ENCODE measurements around the gene CCKAR.

CCKAR gene

DNA sequence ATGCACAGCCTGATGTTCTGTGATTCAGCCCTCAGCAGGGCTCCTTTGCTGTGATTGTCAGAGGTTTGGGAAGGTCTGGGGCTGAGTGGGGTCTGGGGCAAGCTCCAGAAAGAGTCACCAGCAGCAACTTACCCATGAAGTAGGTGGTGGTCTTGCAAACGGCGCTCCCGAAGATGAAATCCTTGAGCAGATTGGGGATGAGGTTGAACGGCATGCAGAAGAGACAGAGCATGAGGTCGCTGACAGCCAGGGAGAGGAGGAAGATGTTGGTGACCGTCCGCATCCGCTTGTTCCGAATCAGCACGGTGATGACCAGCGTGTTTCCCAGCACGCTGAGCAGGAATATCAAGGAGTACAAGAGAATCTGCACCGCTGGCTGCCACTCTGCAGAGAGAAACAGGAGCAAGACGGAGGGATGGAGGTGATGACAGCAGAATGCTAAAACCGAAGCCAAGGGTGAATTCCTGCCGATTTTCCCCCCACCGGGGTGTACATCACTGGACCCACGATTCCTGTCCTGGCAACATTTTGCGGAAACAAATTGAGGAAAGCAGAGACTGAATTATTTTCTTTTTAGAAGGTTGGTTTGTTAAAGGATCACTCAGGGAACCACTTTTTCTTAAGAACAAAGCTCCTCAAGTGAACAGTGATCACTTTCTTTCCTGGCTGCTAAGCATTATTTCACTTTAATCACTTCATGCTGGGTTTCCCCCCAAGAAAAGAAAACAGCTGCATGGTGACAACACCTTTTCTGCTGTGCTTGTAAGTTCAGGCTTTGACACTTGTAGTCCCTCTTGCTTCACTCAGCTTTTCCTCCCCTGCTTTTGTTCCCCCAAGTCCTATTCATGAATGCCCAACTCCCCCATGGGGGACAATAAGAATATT is 941 bp downstream of the CCKAR start:
- DNase-seq: no peak

DNA sequence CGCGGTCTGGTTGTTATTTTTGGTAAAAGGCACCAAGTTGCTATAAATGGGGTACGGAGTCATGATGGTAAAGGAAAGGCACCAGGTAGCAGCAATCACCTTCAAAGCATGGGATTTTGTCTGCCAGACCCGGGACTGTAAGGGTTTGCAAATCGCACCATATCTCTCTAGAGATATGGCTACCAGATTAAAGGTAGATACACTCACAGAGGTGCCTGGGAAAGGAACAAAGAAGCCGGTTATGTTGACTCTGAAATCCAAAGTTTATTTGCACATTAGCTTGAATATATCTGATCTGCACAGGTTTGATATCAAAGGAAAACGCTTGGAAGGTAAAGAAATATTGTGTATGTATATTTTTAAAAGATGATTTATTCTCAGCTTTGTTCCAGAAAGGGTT is 4.6 kb downstream of the CCKAR start:
- no peak for DNase-seq

DNA sequence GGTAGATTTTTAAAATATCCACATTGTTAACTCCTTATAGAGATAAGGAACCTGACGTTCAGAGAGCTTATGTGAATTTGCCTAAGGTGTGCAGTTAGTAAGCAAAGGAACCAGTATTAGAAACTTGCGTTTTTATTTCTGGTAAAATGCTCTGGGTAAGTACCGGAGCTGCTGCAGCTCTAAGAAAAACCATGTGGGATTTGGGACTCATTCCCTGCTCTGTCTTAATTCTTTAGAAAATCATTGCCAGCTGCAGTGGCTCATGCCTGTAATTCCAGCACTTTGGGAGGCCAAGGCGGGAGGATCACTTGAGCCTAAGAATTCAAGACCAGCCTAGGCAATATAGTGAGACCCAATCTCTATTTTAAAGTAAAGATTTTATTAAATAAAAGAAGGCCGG is 5.8 kb downstream of the CCKAR start:
- no peak for DNase-seq

DNA sequence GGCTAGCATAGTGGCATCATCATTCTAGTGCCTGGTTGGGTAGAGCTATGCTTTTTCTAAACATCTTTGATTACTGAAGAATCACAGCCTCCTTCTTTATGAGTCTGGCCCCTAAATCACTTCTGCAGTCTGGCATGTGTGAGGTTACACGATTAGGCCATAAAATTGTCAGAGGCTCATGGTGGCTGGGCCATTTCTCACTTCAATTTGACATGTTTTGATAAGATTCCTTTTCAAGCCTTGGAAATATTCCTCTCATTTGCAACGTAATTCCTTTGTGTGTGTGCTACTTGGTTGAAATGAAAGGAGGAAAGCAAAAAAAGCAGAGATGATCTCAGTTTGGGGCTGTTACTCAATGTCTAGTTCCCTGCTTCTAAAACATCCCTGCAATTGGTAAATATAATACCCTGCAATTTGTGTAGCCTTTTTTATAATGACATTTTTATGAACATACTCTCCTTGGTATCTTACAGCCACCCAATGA is 6.2 kb downstream of the CCKAR start:
- no peak for DNase-seq

DNA sequence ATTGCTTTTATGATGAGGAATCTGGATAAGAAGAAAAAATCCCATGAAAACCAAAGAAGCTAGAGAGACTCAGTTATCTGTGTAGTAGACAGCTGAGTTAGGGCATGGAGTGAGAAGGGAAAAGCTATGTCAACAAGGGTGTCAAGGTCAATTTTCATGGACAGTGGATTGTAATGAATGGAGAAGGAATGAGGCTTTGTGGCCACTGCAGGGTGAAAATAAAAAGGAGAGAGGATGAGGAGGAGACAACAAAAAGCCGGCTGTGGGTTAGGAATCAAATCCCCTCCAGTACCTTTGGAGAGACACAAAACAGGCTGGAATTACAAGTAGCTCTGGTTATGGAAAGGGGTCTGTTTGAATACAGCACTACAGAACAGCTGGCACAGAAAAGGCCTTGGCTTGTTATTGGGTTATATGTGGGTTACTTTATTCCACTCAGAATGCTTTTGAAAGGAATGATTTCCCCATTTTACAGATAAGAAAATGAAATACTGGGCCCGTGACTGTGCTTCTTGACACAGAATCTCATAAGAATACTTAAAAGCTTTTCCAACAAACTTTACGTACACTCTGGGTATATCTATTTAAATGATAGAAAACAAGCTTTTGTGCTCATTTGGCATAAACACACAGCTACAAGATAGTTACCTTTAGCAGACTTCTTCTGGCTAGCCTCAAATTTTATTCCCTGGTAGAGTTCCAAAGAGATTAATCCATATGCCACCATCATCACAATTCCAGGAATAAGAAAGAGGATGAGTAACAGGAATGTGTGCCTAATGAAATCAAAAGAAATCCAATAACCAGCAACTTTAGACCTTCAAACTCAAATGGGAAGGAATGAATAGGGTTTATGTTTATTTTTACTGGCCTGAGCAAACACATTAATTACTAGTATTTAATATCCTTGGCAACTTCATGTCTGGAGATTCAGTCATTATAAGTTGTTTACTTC is 7.5 kb downstream of the CCKAR start:
- no peak for DNase-seq

DNA sequence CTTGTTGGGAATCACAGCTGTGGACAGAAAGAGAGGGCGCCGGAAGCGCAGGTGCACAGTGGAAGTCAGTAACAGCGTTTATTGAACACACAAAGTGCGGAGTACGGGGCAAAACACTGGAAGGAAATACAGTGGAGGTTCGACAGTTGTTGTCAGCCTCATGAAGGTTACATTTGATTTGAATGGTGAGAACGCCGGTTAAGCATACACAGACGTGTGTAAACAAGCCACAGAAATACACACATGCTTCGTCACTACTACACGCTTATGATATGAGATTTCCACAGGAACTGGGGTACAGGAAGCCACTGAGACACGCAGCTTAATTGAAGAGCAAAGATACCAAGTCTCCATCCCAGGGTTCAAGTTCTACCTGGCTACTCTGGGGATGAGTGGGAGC is 12.0 kb downstream of the CCKAR start:
- DNase-seq: no peak

DNA sequence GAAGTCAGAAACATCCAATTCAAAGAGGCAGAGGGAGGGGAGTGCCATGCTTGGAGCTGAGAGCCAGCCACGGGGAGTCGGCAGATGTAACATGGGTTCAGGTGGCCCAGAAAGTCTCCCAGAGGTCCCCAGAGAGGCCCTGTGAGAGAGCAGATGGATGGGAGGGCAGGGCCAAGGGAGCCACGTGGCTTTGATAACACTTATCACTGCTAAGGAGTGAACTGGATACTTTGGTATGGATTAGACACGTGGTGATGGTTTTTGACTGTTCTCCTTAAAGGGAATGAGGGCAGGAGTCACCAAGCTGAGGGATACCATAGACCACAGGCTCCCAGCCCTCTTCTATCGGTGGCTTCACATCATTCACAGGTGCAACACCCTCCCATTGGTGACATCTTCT is 13.7 kb downstream of the CCKAR start:
- no peak for DNase-seq

DNA sequence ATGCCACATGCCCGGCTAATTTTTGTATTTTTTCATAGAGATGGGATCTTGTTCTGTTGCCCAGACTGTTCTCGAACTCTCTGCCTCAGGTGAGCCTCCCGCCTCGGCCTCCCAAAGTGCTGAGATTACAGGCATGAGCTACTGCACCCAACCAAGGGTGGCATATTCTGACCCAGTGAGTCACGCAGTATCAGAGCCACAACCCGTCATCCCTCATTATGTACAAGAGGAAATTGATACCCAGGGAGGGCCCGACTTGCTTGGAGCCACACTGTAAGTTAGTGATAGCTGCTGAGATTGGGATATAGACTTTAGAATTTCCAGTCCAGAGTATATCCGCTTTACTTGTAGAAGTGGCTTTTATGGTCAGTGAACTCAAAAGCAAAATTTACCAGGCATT is 14.6 kb downstream of the CCKAR start:
- DNase-seq: no peak

DNA sequence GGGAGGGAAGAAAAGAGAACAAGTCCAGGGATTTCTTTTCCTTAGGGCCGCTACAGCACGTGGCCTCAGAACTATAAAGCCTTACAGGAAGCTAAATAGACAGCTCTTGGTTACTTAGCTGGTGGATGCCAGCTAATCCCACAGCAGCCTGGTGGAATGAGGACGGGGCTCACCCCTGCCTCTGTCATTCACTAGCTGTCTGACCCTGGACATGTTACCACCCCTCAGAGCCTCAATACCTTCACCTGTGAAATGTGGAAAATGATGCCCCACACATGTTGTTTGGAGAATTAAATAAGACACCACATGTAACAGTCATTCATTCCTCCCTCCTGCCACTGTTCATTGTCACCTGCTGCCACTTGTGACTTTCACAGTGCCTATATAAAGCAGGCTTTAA is 15.7 kb downstream of the CCKAR start:
- no peak for DNase-seq

DNA sequence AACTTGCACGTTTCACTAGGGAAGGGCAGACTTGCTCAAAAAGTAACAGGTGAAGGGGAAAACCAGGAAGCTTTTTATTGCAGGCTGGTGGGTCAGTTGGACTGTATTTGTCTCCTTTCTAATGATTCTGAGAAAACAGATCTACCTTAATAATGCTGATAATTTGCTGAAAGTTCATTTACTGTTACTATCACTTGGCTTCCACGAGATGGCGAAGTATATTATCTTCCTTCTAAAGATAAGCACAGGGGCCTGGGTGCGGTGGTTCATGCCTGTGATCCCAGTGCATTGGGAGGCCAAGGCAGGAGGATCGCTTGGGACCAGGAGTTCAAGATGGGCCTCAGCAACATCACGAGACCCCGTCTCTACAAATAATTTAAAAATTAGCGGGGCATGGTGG is 16.4 kb downstream of the CCKAR start:
- DNase-seq: no peak

DNA sequence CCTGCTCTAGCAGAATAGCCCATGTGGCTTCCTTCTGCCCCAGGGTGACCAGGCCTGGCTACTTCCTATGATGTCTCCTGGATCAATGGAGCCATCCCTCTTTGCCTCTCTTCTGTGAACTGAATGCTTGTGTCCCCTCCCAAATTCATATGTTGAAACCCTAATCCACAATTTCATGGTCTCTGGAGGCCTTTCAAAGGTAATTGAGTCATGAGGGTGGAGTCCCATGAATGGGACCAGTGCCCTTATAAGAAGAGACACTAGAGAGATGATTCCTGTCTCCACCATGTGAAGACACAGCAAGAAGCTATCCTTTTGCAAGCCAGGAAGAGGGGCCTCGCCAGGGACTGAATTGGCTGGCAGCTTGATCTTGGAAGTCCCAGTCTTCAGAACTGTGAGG is 18.4 kb downstream of the CCKAR start:
- DNase-seq: no peak

DNA sequence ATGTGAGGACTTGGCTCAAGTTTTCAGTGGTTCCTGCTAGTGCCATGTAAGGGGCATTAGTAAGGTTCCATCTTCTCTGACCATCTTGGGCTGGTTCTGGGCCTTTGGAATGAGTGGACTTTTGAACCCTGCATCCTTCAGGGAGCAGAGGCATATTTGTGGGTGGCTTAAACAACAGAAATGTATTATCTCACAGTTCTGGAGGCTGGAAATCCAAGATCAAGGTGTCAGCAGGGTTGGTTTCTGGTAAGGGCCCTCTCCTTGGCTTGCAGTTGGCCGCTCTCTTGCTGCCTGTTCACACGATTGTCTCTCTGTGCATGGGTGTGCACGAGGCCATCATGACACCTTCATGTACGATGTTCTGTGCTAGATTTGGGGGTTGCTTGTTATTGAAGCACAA is 21.3 kb downstream of the CCKAR start:
- no peak for DNase-seq

DNA sequence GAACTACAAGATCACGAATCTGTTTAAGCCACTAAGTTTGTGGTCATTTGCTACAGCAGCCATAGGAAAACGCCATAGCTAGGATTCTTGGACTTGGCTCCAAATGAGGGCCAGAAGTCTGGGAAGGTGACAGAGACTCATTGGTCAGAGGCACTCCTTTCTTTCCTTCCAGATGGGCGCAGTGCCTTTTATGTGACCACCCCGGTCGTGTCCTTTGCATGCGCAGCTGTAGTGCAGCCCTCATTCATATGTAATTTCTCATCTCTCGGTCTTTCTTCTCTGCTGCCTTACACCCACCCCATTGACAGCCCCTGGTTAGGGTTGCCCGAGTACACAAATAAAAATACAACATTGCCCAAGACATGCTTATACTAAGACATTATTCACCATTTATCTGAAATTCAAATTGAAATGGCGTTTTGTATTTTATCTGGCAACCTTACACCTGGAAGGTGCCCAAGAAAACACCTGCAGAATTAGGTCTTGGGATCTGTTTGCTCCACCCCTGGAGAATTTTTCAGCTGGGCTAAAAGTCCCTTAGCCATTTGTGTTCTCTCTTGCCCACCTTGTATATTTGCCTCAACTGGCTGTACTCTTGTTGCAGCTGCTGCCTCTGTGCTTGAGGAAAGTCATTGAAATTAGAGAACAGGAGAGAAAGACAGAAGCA is 21.9 kb downstream of the CCKAR start:
- no peak for DNase-seq

DNA sequence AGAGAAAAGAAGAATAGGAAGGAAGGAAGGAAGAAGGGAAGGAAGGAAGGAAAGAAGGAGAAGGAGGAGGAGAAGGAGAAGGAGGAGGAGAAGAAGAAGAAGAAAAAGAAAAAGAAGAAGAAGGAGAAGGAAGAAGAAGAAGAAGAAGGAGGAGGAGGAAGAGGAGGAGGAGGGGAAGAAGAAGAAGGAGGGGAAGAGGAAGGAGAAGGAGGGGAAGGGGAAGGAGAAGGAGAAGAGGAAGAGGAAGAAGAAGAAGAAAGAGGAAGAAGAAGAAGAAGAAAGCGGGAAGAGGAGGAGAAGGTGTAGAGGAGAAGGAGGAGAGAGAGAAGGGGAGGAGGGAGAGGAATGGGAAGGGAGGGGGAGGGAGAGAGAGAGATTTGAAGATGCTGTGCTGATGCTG is 22.6 kb downstream of the CCKAR start:
- no peak for DNase-seq

DNA sequence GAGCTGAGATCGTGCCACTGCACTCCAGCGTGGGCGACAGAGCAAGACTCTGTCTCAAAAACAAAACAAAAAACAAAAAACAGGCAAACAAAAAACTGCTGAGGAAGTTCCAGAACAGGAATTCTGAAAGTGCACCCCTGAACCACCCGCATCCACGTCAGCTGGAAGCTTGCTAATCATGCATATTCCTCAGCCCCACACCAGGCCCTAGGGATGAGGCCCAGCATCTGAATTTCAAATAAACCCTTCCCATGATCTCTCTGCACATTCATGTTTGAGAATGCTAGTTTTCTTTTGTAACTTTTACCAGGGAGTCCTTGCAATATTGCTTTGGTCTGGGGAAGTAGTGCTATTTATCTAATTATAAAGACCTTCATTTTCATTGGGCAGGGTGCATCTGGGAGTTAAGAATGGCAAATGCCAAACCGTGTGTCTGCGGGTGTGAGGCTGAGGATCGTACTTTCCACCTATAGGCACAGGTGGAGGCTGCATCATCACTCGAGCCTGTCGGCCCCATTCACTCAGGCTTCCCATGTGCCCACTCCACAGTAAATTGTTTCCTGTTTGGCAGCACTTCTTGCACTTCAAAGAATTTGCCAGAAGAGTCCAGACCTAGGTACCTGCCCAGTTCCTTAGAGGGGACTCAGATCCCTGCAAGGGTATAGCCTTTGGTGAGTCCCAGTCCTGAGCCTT is 23.6 kb downstream of the CCKAR start:
- no peak for DNase-seq

DNA sequence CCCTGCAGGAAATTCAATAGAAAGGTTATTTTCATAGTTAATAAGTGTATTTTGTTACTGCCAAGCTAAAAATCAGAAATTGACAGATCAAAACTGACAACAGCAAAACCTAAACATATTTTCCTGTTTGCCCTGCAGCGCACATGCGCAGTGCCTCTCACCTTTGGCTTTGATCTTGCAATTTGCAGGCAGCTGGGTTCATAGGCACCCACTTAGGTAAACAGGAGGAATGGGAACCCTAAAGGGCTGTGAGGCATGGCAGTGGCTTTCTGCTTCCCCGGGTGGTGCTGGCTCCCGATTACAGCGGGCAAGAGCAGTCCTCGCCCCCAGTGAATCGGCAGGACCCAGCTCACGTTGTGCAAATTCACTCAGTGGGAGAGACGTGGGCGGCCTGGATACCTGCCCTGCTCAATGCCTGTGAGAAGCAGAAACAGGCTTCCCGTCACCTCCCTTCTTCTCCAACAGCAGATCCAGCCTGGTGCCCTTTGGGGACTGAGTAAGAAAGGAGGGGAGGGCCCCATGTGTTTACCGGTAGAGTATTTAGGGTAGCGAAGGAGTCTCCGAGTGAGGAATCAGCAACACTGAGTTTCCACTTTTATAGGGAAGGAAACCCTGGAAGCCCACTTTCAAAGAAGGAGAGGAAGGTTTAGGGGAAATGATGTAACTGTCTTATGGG is 25.7 kb downstream of the CCKAR start:
- no peak for DNase-seq

DNA sequence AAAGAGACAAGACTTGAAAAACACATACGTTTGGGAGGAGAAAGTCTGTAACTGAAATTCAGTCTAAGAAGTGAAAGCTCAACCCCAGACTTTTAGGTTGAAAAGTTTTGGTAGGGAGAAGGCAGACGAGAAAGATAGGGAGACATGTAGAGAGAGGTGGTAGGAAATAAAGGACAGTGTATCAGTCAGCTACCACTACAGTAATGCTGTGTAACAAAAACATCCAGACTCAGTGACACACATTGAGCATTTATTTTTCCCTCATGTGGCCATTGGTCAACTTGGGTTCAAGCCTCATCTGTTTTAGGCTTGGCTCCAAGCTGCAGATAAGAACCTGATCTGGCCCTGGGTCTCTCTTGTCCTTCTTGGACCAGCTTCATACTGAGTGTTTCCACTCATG is 26.9 kb downstream of the CCKAR start:
- no peak for DNase-seq

DNA sequence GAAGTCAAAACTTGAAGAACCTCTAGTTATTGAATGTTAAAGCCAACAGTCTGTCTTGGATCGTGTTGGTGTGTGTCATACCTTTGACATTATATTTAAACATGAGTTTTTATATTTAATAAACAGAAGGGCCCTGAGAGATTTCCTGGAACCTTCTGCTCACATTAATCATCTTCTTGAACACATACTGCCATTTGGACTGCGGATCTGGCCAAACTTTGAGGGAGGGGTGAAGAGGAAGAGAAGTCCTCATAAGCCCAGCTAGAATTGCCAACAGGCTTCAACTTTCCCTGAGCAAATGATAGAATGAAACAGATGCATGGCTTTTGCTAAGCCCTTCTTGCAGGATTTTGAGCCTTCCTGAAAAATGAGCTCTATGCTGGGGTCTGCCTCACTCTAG is 27.4 kb downstream of the CCKAR start:
- no peak for DNase-seq

DNA sequence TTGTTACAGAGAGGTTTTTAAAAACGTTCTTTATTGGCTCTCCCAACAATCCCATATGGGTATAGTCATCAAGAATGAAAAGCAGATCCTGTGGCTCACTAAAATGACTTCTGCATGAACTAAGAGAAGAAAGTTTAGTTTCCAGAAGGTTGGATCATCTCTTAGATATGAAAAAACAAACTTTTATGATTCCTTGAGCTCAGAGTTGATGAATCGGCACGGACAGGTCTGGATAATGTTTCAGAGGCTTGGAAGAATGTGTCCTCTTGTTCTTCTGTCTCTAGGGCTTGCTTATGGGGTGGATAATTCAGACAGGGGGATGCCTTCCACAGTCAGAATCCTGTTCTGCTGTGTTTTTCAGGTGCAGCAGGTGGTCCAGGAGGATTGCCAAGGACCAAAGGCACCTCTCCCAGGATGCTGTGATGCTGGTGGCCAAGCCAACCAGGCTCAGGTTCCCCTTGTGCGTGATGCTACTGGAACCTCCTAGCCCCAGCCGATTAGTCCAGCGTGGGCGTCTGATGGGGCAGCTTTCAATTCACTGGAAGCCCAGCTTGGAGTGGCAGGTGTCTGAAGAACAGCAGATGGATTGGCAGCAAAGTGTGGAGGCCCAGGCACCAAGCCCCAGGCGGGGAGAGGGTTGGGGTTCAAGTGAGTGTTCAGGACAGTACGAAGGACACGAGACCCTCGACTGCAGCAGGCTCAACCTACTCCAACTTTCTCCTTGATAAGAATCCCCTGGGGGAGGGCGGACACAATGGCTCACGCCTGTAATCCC is 30.3 kb downstream of the CCKAR start:
- DNase-seq: no peak

DNA sequence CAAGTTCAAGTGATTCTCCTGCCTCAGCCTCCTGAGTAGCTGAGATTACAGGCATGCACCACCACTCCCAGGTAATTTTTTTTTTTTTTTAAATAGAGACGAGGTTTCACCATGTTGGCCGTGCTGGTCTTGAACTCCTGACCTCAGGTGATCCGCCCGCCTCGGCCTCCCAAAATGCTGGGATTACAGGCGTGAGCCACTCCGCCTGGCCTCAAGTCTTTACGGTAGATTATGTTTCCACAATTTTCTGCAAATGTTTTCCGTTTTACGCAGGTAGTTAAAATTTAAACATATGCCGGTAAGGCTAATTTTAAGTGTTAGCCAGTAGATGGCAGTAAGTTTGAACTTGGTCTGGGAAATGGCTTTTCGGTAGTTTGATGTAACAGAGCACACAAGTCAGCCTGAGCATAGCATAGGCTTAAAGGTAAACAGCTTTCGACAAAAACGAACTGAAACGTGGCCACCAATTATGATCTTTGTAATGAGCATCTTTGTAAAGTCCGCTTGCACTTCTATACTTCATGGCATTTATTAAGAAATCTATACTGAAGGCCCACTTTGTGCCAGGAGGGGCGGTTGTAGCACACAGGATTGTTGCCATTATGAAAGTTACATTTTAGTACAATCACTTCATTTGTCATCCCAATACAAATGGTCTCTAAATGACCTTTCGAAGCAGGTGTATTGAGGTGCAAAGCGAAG is 31.1 kb downstream of the CCKAR start:
- no peak for DNase-seq

DNA sequence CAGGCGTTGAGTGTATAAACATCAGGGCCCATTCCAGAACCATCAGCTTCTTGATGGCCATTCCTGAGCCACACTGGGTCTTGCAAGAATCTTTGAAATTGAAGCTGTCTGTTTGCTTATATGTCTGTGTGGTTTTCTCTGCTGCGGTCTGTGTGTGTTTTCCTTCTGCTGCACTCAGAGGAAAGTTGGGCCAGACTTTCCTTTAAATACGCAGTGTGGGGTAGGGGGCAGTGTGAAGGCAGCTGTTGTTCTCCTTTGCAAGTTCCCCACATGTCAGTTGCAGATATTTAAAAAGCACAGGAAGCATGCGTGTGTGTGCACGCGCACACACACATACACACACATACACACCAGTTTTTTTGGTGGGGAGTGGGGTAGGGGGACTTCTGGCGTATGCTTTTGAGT is 32.1 kb downstream of the CCKAR start:
- no peak for DNase-seq

Measured in NCI-H2107 (cell line).